K562 (cell line): ENCODE results near the gene IL4I1. TPM values are rescaled to one million over a fixed set of nuclear protein-coding genes. Genes with fewer than 3 reads are reported as not detected.

Experiments
- BDP1 ChIP-seq: IDR thresholded peaks from 3 replicates; pipeline ENCODE4 v1.6.1; 2011; ENCODE audit not compliant: insufficient read length, insufficient read depth
- CAMTA2 ChIP-seq: fragments of 250-450 bp; sonication (Bioruptor Pico); conservative IDR thresholded peaks from 2 replicates; pipeline ENCODE4 v1.5.1; 2022
- CREM ChIP-seq: IDR thresholded peaks from 2 replicates; pipeline ENCODE4 v1.6.1; 2014; ENCODE audit warnings: antibody characterized with exemption, low read depth
- ETV6 ChIP-seq, 3 experiments: fragments of 150-350 bp in 1 of 3; sonication (generic) in 1 of 3; formaldehyde crosslinking in 1 of 3; IDR thresholded peaks; 2 replicates each; pipeline versions ENCODE4 v1.6.1 to v1.8.0; 2014 to 2022; ENCODE audit warnings: borderline replicate concordance in 2 of 3, low read depth in 2 of 3, antibody characterized with exemption in 1 of 3, low read length in 1 of 3, mild to moderate bottlenecking in 1 of 3, missing genetic modification reagents in 1 of 3
- HNRNPLL ChIP-seq: fragments of 200-400 bp; formaldehyde crosslinking; IDR thresholded peaks from 2 replicates; pipeline ENCODE4 v1.6.1; 2017; ENCODE audit warnings: low read length, low read depth, mild to moderate bottlenecking; ENCODE audit not compliant: poor library complexity, severe bottlenecking
- JUND ChIP-seq, 2 experiments: IDR thresholded peaks; 2 replicates in 1 of 2; 3 replicates in 1 of 2; pipeline ENCODE4 v1.6.1; 2011; ENCODE audit warnings: borderline replicate concordance in 2 of 2, low read depth in 2 of 2, low read length in 2 of 2, improper control_type of control experiment in 1 of 2, missing biosample characterization in 1 of 2, missing genetic modification characterization in 1 of 2, missing genetic modification reagents in 1 of 2
- POLR2G ChIP-seq: fragments of 200-400 bp; formaldehyde crosslinking; IDR thresholded peaks from 2 replicates; pipeline ENCODE4 v1.6.1; 2017; ENCODE audit warnings: low read depth, mild to moderate bottlenecking, antibody characterized with exemption, low read length, moderate library complexity
- PRMT5 ChIP-seq: sonication (generic); formaldehyde crosslinking; IDR thresholded peaks from 2 replicates; pipeline ENCODE4 v1.5.0; 2020; ENCODE audit warnings: missing genetic modification reagents
- TAF1 ChIP-seq: IDR thresholded peaks from 2 replicates; pipeline ENCODE4 v1.6.1; 2011; ENCODE audit warnings: mild to moderate bottlenecking, low read length, moderate library complexity; ENCODE audit not compliant: insufficient read depth, control insufficient read depth, severe bottlenecking; ENCODE audit errors: extremely low read depth
- TARDBP ChIP-seq: fragments of 450-650 bp; IDR thresholded peaks from 2 replicates; pipeline ENCODE4 v1.6.1; 2016
- XRCC4 ChIP-seq: IDR thresholded peaks from one replicate; pipeline ENCODE4 v1.6.1; 2011; ENCODE audit not compliant: insufficient read depth, insufficient read length; ENCODE audit errors: extremely low read depth
- ZBTB33 ChIP-seq: sonication (generic); formaldehyde crosslinking; IDR thresholded peaks from 2 replicates; pipeline ENCODE4 v1.8.1; 2023; ENCODE audit warnings: mild to moderate bottlenecking, missing genetic modification reagents
- ZNF277 ChIP-seq: fragments of 250-450 bp; sonication (Bioruptor Pico); IDR thresholded peaks from 2 replicates; pipeline ENCODE4 v1.8.0; 2022; ENCODE audit warnings: inconsistent platforms, mild to moderate bottlenecking, moderate library complexity, borderline replicate concordance
- ZNF324 ChIP-seq: fragments of 250-450 bp; sonication (Bioruptor Pico); IDR thresholded peaks from 2 replicates; pipeline ENCODE4 v1.4.0; 2020; ENCODE audit warnings: mild to moderate bottlenecking
- ZNF75A ChIP-seq: fragments of 450-650 bp; formaldehyde crosslinking; IDR thresholded peaks from 2 replicates; pipeline ENCODE4 v1.4.0; 2020; ENCODE audit warnings: mild to moderate bottlenecking
- polyA plus RNA-seq, 8 experiments: library from polyadenylated mRNA; depleted of rRNA in 4 of 8; stranded (reverse) in 5 of 8; unstranded in 3 of 8; fragments of >200 nt; fragmentation: Nextera tagmentation in 2 of 8; fragmentation: Illumina TruSeq in 1 of 8; extraction: Ambion mirVana in 2 of 8; extraction: Trizol in 1 of 8; gene quantifications; 2 replicates each; pipeline versions ENCODE4 v1.2.1 to v1.2.3, GENCODE V29; 2011 to 2014; ENCODE audit warnings: inconsistent platforms in 1 of 8, missing spikeins in 1 of 8
- total RNA-seq, 7 experiments: library from RNA; depleted of rRNA in 6 of 7; stranded (reverse); fragments of >200 nt in 6 of 7; fragmentation: Illumina TruSeq in 2 of 7; extraction: Trizol in 2 of 7; gene quantifications; 2 replicates each; pipeline versions ENCODE4 v1.2.1 to v1.2.3, GENCODE V29; 2011 to 2021; ENCODE audit warnings: low replicate concordance in 1 of 7
- TF ChIP-seq, protein P1 (sequence below): fragments of 450-650 bp; IDR thresholded peaks from 2 replicates; pipeline ENCODE4 v1.6.1; 2016; ENCODE audit warnings: low read depth

Gene IL4I1
- total and polyA plus RNA-seq, 9 of the 15 experiments (the other 6 are each of a cell fraction or from before 2014, with no cell fraction given): 0.06 to 0.95 (median 0.43) TPM; not detected in 2

GRCh38 chr19:49930483-49931011 lies 33.9 kb upstream of the IL4I1 start (continued):
- TF ChIP-seq ZBTB33 (CRISPR knock-in tag): no peak
- TF ChIP-seq HNRNPLL: no peak
- no peak for TF ChIP-seq ZNF75A (CRISPR knock-in tag)
- TF ChIP-seq, protein P1, sequence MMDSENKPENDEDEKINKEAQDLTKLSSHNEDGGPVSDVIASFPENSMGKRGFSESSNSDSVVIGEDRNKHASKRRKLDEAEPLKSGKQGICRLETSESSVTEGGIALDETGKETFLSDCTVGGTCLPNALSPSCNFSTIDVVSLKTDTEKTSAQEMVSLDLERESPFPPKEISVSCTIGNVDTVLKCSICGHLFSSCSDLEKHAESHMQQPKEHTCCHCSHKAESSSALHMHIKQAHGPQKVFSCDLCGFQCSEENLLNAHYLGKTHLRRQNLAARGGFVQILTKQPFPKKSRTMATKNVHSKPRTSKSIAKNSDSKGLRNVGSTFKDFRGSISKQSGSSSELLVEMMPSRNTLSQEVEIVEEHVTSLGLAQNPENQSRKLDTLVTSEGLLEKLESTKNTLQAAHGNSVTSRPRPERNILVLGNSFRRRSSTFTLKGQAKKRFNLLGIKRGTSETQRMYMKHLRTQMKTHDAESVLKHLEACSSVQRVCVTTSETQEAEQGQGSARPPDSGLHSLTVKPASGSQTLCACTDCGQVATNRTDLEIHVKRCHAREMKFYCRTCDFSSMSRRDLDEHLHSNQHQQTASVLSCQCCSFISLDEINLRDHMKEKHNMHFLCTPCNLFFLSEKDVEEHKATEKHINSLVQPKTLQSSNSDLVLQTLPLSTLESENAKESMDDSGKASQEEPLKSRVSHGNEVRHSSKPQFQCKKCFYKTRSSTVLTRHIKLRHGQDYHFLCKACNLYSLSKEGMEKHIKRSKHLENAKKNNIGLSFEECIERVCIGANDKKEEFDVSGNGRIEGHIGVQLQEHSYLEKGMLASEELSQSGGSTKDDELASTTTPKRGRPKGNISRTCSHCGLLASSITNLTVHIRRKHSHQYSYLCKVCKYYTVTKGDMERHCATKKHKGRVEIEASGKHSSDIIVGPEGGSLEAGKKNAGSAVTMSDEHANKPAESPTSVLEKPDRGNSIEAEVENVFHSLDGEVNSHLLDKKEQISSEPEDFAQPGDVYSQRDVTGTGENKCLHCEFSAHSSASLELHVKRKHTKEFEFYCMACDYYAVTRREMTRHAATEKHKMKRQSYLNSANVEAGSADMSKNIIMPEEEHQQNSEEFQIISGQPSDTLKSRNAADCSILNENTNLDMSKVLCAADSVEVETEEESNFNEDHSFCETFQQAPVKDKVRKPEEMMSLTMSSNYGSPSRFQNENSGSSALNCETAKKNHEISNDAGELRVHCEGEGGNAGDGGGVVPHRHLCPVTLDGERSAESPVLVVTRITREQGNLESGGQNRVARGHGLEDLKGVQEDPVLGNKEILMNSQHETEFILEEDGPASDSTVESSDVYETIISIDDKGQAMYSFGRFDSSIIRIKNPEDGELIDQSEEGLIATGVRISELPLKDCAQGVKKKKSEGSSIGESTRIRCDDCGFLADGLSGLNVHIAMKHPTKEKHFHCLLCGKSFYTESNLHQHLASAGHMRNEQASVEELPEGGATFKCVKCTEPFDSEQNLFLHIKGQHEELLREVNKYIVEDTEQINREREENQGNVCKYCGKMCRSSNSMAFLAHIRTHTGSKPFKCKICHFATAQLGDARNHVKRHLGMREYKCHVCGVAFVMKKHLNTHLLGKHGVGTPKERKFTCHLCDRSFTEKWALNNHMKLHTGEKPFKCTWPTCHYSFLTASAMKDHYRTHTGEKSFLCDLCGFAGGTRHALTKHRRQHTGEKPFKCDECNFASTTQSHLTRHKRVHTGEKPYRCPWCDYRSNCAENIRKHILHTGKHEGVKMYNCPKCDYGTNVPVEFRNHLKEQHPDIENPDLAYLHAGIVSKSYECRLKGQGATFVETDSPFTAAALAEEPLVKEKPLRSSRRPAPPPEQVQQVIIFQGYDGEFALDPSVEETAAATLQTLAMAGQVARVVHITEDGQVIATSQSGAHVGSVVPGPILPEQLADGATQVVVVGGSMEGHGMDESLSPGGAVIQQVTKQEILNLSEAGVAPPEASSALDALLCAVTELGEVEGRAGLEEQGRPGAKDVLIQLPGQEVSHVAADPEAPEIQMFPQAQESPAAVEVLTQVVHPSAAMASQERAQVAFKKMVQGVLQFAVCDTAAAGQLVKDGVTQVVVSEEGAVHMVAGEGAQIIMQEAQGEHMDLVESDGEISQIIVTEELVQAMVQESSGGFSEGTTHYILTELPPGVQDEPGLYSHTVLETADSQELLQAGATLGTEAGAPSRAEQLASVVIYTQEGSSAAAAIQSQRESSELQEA: no peak
- no peak for TF ChIP-seq TAF1
- no peak for TF ChIP-seq CAMTA2 (CRISPR knock-in tag)
- TF ChIP-seq CREM: peak; percentile 77
- no peak for TF ChIP-seq TARDBP
- peak; percentile 93 for TF ChIP-seq POLR2G
- TF ChIP-seq PRMT5 (CRISPR knock-in tag): no peak
- TF ChIP-seq JUND (IDR thresholded peaks at IDR 0.05; ENCODE audit: borderline replicate concordance, low read depth, low read length): 0 out of 2 replicates have a peak, but pooled peaks have one; percentile 3
- TF ChIP-seq JUND (tag; IDR thresholded peaks at IDR 0.05; ENCODE audit: borderline replicate concordance, low read depth, low read length): no peak; the same call in 2 of the 3 replicates
- no peak for TF ChIP-seq BDP1
- TF ChIP-seq XRCC4: no peak
- no peak for TF ChIP-seq ZNF277 (CRISPR knock-in tag)
- TF ChIP-seq ZNF324: no peak
- no peak for TF ChIP-seq ETV6 (IDR thresholded peaks at IDR 0.05; ENCODE audit: borderline replicate concordance in 1 of 2, low read depth in 2 of 2, low read length in 1 of 2)
- no peak for TF ChIP-seq ETV6 (CRISPR knock-in tag; IDR thresholded peaks at IDR 0.05; ENCODE audit: borderline replicate concordance)
